Measurements from ENCODE around the gene CYSTM1. TPM values are rescaled to one million over a fixed set of nuclear protein-coding genes. Genes with fewer than 3 reads are reported as not detected.

The CYSTM1 gene
- total RNA-seq, 1 donor from 2014 or later, result 14.8 TPM

DNA sequence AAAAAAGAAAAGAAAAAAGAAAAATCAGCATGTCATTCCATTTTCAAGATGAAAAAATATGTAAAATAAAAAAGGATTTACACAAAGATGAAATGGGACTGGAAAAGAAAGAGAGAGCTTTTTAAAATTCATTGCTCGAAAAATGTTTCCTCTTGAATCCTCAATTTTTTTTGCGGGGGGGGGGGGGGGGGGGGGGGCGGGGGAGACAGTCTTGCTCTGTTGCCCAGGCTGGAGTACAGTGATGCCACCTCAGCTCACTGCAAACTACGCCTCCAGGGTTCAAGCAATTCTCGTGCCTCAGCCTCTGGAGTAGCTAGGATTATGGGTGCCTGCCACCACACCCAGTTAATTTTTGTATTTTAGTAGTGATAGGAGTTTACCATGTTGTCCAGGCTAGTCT, 111.4 kb downstream of the CYSTM1 start:
- intact Hi-C loops (cut with micrococcal nuclease), result no loop called here

GRCh38 chr5:140287801-140288521, 113.0 kb downstream of the CYSTM1 start:
- intact Hi-C loops (cut with micrococcal nuclease), result no loop called here

DNA sequence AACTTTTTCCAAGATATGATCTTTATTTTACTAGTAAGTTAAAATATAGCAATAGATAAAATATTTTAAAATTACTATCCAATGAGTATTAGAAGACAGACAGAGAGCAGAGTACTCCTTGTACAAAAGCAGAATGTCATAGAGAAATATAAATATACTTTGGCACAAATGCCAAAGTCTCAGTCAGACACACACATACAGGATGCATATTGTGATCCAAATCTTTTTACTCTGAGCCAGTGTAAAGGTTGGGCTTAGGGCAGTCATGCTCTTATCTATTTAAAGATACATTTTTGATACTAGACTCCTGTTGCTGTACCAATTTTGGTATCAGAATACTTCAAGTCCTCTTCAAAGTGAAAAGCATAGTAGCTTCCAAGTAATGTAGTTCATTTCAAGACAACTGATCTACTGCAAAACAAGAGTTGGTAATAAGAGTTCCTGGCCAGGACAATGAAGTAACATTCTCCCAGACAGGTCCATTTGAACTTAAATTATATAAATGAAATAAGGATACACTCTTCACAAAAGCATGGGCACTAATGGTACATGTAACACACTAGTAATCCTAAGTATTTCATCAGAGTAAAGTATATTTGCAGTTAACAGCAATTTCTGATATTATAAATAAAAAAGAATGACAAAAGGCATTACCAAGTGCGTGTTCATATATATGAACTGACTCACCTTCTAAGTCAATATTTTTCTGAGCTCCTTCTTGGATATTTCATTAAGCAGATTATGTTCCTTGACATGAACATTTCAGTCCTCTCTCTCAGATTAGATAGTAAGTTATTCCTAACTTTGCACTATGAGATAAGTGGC, 117.4 kb downstream of the CYSTM1 start:
- intact Hi-C loops (cut with micrococcal nuclease), result loop anchor here (1.0 kb wide), 1 partner anchor 11 kb away; the partner anchor contains the start of gene PFDN1

Other genes starting within 250 kb of the CYSTM1 start
- gene NRG2, start 131.9 kb upstream of the CYSTM1 start, total RNA-seq, result 0.27 TPM in 1 of 2 replicates, not detected in the other
- gene PURA, start 61.1 kb upstream of the CYSTM1 start, total RNA-seq, result 12.0 and 14.4 TPM in 2 replicates
- 3.9 and 4.0 TPM in 2 replicates for gene IGIP, start 49.3 kb upstream of the CYSTM1 start, total RNA-seq
- gene PFDN1, start 127.9 kb downstream of the CYSTM1 start, total RNA-seq, result 56.7 and 57.5 TPM in 2 replicates
- gene HBEGF, start 171.4 kb downstream of the CYSTM1 start, total RNA-seq, result 39.1 and 42.2 TPM in 2 replicates
- gene SLC4A9, start 185.0 kb downstream of the CYSTM1 start, total RNA-seq, result 0.10 and 0.29 TPM in 2 replicates
- 140 and 165 TPM in 2 replicates for gene ANKHD1, start 226.6 kb downstream of the CYSTM1 start, total RNA-seq

Data from T-helper 1 cell treated with Interleukin-12 subunit alpha and Interleukin-12 subunit beta and Interleukin-4 antibody, amounts not matched to agents 30 ng/mL and 1 ng/mL, for 36 hours (primary cell).